ENCODE data around the gene INPP5A. TPM values are rescaled to one million over a fixed set of nuclear protein-coding genes. Genes with fewer than 3 reads are reported as not detected.

Gene INPP5A
- total RNA-seq, 1 experiment from 2014 or later = 7.6 TPM

- DNase-seq = no peak
- peaks cover 15% of the 10 kb centered on the region for H3K9me3 ChIP-seq
- H3K4me3 ChIP-seq = no peak overlapping the region
- no peaks in the 10 kb centered on the region for H3K36me3 ChIP-seq
- H3K27me3 ChIP-seq = no peaks in the 10 kb centered on the region
Measured at GRCh38 chr10:132600416-132600815, 62.8 kb downstream of the INPP5A start.

DNA sequence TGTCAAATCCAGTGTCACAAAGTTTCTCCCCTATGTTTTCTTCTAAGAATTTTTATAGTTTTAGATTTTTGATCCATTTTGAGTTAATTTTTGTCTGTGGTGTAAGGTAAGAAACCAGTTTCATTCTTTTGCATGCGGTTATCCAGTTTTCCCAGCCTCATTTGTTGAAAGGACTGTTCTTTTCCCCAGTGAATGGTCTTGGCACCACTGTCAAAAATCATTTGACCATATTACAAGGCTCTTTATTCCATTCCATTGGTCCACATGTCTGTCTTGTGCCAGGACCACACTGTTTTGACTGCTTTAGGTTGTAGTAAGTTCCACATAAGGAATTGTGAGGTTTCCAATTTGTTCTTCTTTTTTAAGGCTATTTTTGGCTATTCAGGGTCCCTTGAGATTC lies 64.0 kb downstream of the INPP5A start:
- H3K9me3 ChIP-seq = peaks cover 15% of the 10 kb centered on the region

DNA sequence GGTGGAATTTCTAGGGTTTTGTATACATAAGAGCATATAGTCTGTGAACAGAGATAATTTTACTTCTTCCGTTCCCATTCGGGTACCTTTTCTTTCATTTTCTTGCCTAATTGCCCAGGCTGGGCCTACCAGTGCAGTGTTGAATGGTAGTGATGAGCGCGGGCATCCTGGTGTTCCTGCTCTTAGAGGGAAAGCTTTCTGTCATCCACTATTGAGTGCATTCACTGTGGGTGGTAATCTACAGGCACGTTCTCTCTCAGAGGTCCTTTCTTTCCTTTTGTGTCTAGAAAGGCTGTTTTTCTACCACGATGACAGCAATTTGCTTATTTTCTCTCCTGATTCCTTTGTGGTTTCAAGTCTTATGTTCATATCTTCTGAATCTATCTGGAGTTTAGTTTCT lies 65.0 kb downstream of the INPP5A start:
- H3K4me3 ChIP-seq = no peak overlapping the region
- no peaks in the 10 kb centered on the region for H3K27me3 ChIP-seq
- no peak for DNase-seq
- H3K9me3 ChIP-seq = peaks cover 15% of the 10 kb centered on the region
- no peaks in the 10 kb centered on the region for H3K36me3 ChIP-seq

More for the DNA sequence above, 64.0 kb downstream of the INPP5A start:
- no peaks in the 10 kb centered on the region for H3K36me3 ChIP-seq
- no peaks in the 10 kb centered on the region for H3K27me3 ChIP-seq
- no peak for DNase-seq
- H3K4me3 ChIP-seq = no peak overlapping the region

DNA sequence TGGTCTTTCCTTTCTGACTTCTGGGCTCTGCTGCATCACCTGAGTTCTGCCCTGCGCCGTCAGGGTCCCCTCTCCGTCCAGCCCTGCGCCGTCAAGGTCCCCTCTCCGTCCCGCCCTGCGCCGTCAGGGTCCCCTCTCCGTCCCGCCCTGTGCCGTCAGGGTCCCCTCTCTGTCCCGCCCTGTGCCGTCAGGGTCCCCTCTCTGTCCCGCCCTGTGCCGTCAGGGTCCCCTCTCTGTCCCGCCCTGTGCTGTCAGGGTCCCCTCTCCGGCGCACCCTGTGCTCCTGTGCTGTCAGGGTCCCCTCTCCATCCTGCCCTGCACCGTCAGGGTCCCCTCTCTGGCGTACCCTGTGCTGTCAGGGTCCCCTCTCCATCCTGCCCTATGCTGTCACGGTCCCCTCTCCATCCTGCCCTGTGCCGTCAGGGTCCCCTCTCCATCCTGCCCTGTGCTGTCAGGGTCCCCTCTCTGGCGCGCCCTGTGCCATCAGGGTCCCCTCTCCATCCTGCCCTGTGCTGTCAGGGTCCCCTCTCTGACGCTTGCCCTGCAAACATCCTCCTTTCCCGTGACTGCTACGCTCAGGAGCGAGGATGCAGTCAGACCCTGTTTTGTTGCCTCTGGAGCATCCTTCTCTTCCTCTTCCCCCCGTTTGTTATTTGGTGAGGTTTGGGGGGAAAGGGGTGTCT lies 66.4 kb downstream of the INPP5A start:
- Histone ChIP-seq H3K36me3 (no peaks in the 10 kb centered on the region), H3K27me3 (no peaks in the 10 kb centered on the region), H3K9me3 (peaks cover 15% of the 10 kb centered on the region), H3K4me3 (no peak overlapping the region)
- DNase-seq = no peak

- peaks cover 13% of the 10 kb centered on the region for H3K9me3 ChIP-seq
- H3K27me3 ChIP-seq = no peaks in the 10 kb centered on the region
- no peak for DNase-seq
- H3K4me3 ChIP-seq = no peak overlapping the region
- no peaks in the 10 kb centered on the region for H3K36me3 ChIP-seq
Measured at GRCh38 chr10:132604686-132605085, 67.1 kb downstream of the INPP5A start.

- Histone ChIP-seq H3K9me3 (peaks cover 8% of the 10 kb centered on the region), H3K4me3 (no peak overlapping the region), H3K27me3 (no peaks in the 10 kb centered on the region), H3K36me3 (no peaks in the 10 kb centered on the region)
- DNase-seq = no peak
Measured at GRCh38 chr10:132605390-132605789, 67.8 kb downstream of the INPP5A start.

DNA sequence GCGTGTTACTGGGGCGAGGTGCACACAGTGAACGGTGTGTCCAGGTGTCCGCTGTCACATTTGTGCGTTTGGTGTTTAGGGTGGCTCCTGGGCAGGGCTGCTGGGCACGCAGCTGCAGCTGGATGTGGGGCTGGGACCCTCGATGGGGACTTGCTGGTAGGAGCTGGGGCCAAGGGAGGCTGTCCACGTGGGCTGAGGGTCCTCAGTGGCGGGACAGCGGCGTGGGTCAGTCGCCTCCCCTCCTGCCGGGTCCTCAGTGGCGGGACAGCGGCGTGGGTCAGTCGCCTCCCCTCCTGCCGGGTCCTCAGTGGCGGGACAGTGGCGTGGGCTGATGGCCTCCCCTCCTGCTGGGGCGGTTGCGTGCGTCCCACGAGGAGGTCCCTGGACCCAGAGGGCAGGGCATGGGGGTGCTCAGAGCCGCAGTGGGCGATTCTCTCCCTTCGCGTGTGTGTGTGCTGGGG lies 68.5 kb downstream of the INPP5A start:
- Histone ChIP-seq H3K4me3 (no peak overlapping the region), H3K36me3 (no peaks in the 10 kb centered on the region), H3K9me3 (peaks cover 5% of the 10 kb centered on the region; the same call in 1 of the 2 replicates), H3K27me3 (no peaks in the 10 kb centered on the region)
- DNase-seq = no peak

DNA sequence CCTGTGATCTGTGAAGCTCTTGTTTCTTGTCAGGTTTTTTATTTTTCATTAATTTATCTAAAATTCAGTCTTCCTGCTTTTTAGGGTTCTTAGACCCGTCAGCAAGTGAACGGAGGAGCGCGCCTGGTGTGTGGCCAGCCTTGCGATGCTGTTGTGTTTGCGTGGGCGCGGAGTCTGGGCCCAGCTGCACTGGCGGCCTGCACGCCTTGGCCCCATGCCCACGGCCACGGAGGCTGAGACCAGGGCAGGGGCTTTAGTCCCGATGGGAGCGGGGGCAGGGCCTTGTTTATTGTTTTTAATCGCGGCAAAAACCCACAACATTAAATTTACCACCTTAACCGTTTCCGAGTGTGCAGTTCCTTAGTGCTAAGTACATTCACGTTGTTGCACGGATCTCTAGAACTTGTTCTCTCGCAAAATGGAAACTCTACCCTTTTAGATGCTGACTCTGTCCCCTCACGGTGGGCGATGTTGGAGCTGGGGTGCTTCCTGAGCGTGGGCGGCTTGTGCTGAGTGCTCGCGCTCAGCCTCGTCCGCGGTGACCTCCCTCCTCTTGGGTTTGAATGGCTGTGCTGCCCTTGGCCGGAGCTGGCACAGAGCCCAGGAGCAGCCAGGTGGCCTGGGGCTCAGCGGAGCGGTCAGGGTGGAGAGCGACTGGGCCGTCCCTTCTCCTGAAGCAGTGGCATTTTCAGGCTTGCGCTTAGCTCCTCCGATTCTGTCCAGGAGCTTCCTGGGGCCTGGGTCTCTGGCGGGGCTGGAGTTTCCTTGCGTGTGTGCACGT lies 69.1 kb downstream of the INPP5A start:
- Histone ChIP-seq H3K36me3 (no peaks in the 10 kb centered on the region), H3K9me3 (peaks cover 3% of the 10 kb centered on the region; the same call in 1 of the 2 replicates), H3K27me3 (no peaks in the 10 kb centered on the region), H3K4me3 (no peak overlapping the region)
- no peak for DNase-seq

DNA sequence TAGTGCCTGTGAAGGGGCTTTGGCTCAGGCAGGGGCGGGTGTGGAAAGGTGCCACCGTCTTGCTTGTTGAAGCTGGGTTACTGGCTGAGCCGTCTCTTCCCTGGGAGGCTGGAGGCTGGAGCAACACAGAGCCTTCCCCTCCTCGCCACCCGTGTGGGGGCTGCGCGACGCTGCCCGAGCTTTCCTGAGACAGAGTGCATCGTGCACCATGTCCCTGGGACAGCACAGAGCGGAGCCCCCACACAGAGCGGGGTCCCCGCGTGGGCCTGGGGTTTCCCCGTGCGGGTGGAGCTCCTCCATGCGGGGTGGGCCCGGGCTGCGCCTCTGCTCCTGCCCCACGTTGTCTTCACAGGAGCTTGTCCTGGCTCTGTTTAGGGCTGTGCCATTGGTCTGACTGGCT lies 69.9 kb downstream of the INPP5A start:
- Histone ChIP-seq H3K27me3 (no peaks in the 10 kb centered on the region), H3K36me3 (no peaks in the 10 kb centered on the region), H3K9me3 (no peaks in the 10 kb centered on the region), H3K4me3 (no peak overlapping the region)
- no peak for DNase-seq

GRCh38 chr10:132607961-132608495 lies 70.4 kb downstream of the INPP5A start:
- Histone ChIP-seq H3K9me3 (no peaks in the 10 kb centered on the region), H3K4me3 (no peak overlapping the region), H3K36me3 (no peaks in the 10 kb centered on the region), H3K27me3 (no peaks in the 10 kb centered on the region)
- DNase-seq = no peak

DNA sequence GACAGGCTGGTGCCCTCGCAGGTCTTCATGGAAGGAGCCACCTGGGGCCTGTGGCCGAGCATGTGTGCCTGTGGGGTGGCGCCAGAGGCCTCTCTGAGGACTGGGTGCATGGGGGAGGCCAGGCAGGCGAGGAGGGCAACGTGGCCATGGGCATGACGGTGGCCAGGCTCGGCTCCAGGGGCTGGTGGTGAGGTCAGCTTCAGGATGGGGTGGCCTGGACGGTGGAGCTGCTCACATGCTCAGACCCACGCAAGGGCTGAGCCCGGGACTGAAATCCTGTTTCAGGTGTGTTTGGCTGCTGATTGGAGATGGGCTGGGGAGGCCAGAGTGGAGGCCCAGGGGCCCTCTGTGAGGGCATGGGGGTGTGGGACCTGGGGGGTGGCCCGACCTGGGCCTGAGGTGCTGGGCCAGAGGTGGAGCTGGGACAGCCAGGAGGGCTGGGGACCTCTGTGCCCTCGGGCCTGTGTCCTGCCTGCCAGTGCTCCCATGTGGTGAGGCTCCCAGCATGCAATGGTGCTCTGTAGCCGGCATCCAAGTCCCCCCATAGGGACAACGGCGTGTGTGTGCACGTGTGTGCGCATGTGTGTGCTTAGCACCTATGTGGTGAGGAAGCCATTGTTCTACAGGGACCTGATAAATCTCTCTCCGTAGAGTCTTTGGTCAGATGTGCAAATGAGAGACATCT lies 71.1 kb downstream of the INPP5A start:
- DNase-seq = no peak
- no peak overlapping the region for H3K4me3 ChIP-seq
- H3K27me3 ChIP-seq = no peaks in the 10 kb centered on the region
- no peaks in the 10 kb centered on the region for H3K36me3 ChIP-seq
- no peaks in the 10 kb centered on the region for H3K9me3 ChIP-seq

GRCh38 chr10:132609211-132609610 lies 71.6 kb downstream of the INPP5A start:
- Histone ChIP-seq H3K36me3 (no peaks in the 10 kb centered on the region), H3K27me3 (no peaks in the 10 kb centered on the region), H3K9me3 (no peaks in the 10 kb centered on the region), H3K4me3 (no peak overlapping the region)
- DNase-seq = no peak

- Histone ChIP-seq H3K4me3 (no peak overlapping the region), H3K36me3 (no peaks in the 10 kb centered on the region), H3K27me3 (no peaks in the 10 kb centered on the region), H3K9me3 (no peaks in the 10 kb centered on the region)
- no peak for DNase-seq
Measured at GRCh38 chr10:132610071-132610701, 72.6 kb downstream of the INPP5A start.

DNA sequence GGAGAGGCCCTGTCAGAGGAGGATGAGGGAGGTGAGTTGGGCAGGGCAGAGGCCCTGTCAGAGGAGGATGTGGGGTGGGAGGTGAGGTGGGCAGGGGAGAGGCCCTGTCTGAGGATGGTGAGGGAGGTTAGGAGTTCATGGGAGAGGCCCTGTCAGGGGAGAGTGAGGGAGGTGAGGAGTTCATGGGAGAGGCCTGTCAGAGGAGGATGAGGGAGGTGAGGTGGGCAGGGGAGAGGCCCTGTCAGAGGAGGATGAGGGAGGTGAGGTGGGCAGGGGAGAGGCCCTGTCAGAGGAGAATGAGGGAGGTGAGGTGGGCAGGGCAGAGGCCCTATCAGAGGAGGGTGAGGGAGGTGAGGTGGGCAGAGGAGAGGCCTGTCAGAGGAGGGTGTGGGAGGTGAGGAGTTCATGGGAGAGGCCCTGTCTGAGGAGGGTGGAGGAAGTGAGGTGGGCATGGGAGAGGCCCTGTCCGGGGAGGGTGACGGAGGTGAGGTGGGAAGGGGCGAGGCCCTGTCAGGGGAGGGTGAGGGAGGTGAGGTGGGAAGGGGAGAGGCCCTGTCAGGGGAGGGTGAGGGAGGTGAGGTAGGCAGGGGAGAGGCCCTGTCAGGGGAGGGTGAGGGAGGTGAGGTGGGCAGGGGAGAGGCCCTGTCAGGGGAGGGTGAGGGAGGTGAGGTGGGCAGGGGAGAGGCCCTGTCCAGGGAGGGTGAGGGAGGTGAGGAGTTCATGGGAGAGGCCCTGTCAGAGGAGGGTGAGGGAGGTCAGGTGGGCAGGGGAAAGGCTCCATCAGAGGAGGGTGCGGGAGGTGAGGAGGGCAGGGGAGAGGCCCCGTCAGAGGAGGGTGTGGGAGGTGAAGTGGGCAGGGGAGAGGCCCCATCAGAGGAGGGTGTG lies 73.7 kb downstream of the INPP5A start:
- Histone ChIP-seq H3K4me3 (no peak overlapping the region), H3K36me3 (no peaks in the 10 kb centered on the region), H3K27me3 (no peaks in the 10 kb centered on the region), H3K9me3 (no peaks in the 10 kb centered on the region)
- DNase-seq = no peak

DNA sequence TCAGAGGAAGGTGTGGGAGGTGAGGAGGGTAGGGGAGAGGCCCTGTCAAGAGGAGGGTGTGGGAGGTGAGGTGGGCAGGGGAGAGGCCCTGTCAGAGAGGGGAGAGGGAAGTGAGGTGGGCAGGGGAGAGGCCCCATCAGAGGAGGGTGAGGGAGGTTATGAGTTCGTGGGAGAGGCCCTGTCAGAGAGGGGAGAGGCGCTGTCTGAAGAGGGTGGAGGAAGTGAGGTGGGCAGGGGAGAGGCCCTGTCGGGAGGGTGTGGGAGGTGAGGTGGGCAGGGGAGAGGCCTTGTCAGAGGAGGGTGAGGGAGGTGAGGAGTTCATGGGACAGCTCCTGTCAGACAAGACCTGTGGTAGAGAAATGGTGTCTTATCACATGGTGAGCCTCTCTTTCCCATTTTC lies 74.4 kb downstream of the INPP5A start:
- no peaks in the 10 kb centered on the region for H3K36me3 ChIP-seq
- H3K4me3 ChIP-seq = no peak overlapping the region
- no peaks in the 10 kb centered on the region for H3K9me3 ChIP-seq
- no peak for DNase-seq
- no peaks in the 10 kb centered on the region for H3K27me3 ChIP-seq
